HG03575 (cell line): ENCODE data around the gene CLDN3.
"Not testable (repeated sequence)": the region's sequence is repeated elsewhere in the genome, so short reads cannot be mapped to it uniquely, and the experiment has no call there.

Experiments
- ATAC-seq: cut with Tn5 transposase; IDR thresholded peaks from one replicate; pipeline ENCODE4 v1.9.1; 2021; ENCODE audit not compliant: unreplicated experiment, insufficient number of reproducible peaks, low FRiP score; ENCODE audit errors: extremely low read depth

The CLDN3 gene

GRCh38 chr7:73770002-73770859 lies at the start of gene CLDN3:
Gene CLDN3 (minus strand): TSS chr7:73770270. CDS start chr7:73770049, 221 bp downstream.
- no peak for ATAC-seq

- no peak for ATAC-seq
Observed at GRCh38 chr7:73817121-73817520, 47.1 kb upstream of the CLDN3 start.

GRCh38 chr7:73815436-73815835 lies 45.4 kb upstream of the CLDN3 start:
- no peak for ATAC-seq

GRCh38 chr7:73812996-73813395 lies 42.9 kb upstream of the CLDN3 start:
- ATAC-seq = no peak

- no peak for ATAC-seq
Observed at GRCh38 chr7:73811760-73812168, 41.7 kb upstream of the CLDN3 start.

- ATAC-seq = no peak
Observed at GRCh38 chr7:73810998-73811360, 40.9 kb upstream of the CLDN3 start.

- ATAC-seq = no peak
Observed at GRCh38 chr7:73809467-73809951, 39.4 kb upstream of the CLDN3 start.

- no peak for ATAC-seq
Observed at GRCh38 chr7:73802459-73802858, 32.4 kb upstream of the CLDN3 start.

- no peak for ATAC-seq
Observed at GRCh38 chr7:73801577-73801976, 31.5 kb upstream of the CLDN3 start.

GRCh38 chr7:73799282-73800141 lies 29.4 kb upstream of the CLDN3 start:
- ATAC-seq = no peak

GRCh38 chr7:73797176-73797575 lies 27.1 kb upstream of the CLDN3 start:
- ATAC-seq = not testable (repeated sequence)

- not testable (repeated sequence) for ATAC-seq
Observed at GRCh38 chr7:73796656-73797055, 26.6 kb upstream of the CLDN3 start.

- ATAC-seq = not testable (repeated sequence)
Observed at GRCh38 chr7:73795188-73795587, 25.1 kb upstream of the CLDN3 start.

GRCh38 chr7:73791170-73791690 lies 21.2 kb upstream of the CLDN3 start:
- not testable (repeated sequence) for ATAC-seq

- ATAC-seq = no peak
Observed at GRCh38 chr7:73789051-73789450, 19.0 kb upstream of the CLDN3 start.

- ATAC-seq = not testable (repeated sequence)
Observed at GRCh38 chr7:73787786-73788048, 17.6 kb upstream of the CLDN3 start.

GRCh38 chr7:73786588-73786987 lies 16.5 kb upstream of the CLDN3 start:
- no peak for ATAC-seq

GRCh38 chr7:73779517-73779916 lies 9.4 kb upstream of the CLDN3 start:
- ATAC-seq = no peak

- no peak for ATAC-seq
Observed at GRCh38 chr7:73778801-73779389, 8.8 kb upstream of the CLDN3 start.
